ENCODE results near the gene UNC5CL.

UNC5CL gene

GRCh38 chr6:41039060-41039998 lies at the start of gene UNC5CL:
Gene UNC5CL, minus strand, starts transcription at chr6:41039221. Its CDS starts 4,147 bp downstream, at chr6:41035074.
- DNase-seq, result peak; percentile 48

GRCh38 chr6:41088451-41088850 lies 49.4 kb upstream of the UNC5CL start:
- no peak for DNase-seq

- DNase-seq, result no peak
Observed at GRCh38 chr6:41085182-41085581, 46.2 kb upstream of the UNC5CL start.

- DNase-seq, result no peak
Observed at GRCh38 chr6:41083072-41083471, 44.1 kb upstream of the UNC5CL start.

- DNase-seq, result no peak
Observed at GRCh38 chr6:41080621-41081020, 41.6 kb upstream of the UNC5CL start.

- no peak for DNase-seq
Observed at GRCh38 chr6:41079080-41079479, 40.1 kb upstream of the UNC5CL start.

- DNase-seq, result no peak
Observed at GRCh38 chr6:41078101-41078500, 39.1 kb upstream of the UNC5CL start.

GRCh38 chr6:41077536-41077935 lies 38.5 kb upstream of the UNC5CL start:
- no peak for DNase-seq

- no peak for DNase-seq
Observed at GRCh38 chr6:41075651-41076626, 36.9 kb upstream of the UNC5CL start.

- no peak for DNase-seq
Observed at GRCh38 chr6:41074692-41075436, 35.8 kb upstream of the UNC5CL start.

- DNase-seq, result no peak
Observed at GRCh38 chr6:41073968-41074691, 35.1 kb upstream of the UNC5CL start.

- DNase-seq, result peak; percentile 74
Observed at GRCh38 chr6:41073203-41073967, 34.4 kb upstream of the UNC5CL start.

- peak; percentile 99 for DNase-seq
Observed at GRCh38 chr6:41072836-41073202, 33.8 kb upstream of the UNC5CL start, which contains the start of gene NFYA. Gene NFYA, plus strand, starts transcription at chr6:41072974. Its CDS starts 6,116 bp downstream, at chr6:41079090.

- peak; percentile 99 for DNase-seq
Observed at GRCh38 chr6:41071923-41072835, 33.2 kb upstream of the UNC5CL start, which contains the start of gene OARD1. Gene OARD1, minus strand, starts transcription at chr6:41072356. Its CDS starts 722 bp downstream, at chr6:41071634.

- DNase-seq, result no peak
Observed at GRCh38 chr6:41071501-41071922, 32.5 kb upstream of the UNC5CL start.

GRCh38 chr6:41066867-41067304 lies 27.9 kb upstream of the UNC5CL start:
- peak; percentile 60 for DNase-seq

- no peak for DNase-seq
Observed at GRCh38 chr6:41065550-41066026, 26.6 kb upstream of the UNC5CL start.

GRCh38 chr6:41064841-41065240 lies 25.8 kb upstream of the UNC5CL start:
- DNase-seq, result no peak

- no peak for DNase-seq
Observed at GRCh38 chr6:41063884-41064285, 24.9 kb upstream of the UNC5CL start.

- no peak for DNase-seq
Observed at GRCh38 chr6:41062056-41062455, 23.0 kb upstream of the UNC5CL start.

Measured in stimulated activated CD4-positive, alpha-beta T cell treated with anti-CD3 and anti-CD28 coated beads, Interleukin-12 subunit alpha, Interleukin-12 subunit beta, amount 100 ng/mL, for 4 hours (primary cell).